RPMI8226 (cell line): ENCODE measurements around the gene NEB.
"Not testable (repeated sequence)": the region's sequence is repeated elsewhere in the genome, so short reads cannot be mapped to it uniquely, and the experiment has no call there.

Experiments used
- DNase-seq: peaks from one replicate; pipeline ENCODE4 v3.0.0-alpha.2; 2015

Gene NEB

DNA sequence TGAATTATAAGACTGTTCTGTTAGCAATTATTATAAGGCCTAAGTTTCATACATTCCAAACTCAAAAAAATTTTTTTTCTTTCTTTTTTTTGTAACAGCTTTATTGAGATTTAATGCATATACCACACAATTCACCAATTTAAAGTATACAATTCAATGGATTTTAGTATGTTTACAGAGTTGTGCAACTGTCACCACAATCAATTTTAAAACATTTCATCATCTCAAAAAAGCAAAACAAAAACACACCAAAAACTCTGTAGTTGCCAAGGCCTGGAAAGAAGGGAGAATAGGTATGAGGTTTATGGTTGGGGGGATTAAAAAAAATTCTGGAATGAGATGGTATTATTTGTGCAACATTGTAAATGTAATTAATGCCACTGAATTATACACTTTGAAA lies 36.1 kb downstream of the NEB start:
- DNase-seq, result not testable (repeated sequence)

DNA sequence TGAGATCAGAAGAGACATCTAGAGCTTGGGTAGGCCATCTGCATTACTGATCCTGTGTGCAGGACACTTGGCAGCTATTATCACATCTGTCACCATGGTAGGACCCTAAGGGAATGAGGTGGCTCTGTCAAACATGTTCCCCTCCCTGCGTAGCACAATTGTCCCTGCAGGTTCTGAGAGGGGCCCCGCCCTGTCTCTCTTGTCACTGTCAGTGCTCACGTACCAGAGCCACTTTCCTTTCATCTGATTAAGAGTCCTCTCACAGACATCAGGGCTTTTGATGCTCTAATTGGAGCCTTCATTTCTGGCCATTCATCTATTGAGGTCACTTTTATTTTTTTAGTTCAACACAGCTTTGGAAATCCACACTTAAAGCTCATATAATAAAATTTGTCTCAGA lies 38.5 kb downstream of the NEB start:
- no peak for DNase-seq

GRCh38 chr2:151691631-151692030 lies 42.6 kb downstream of the NEB start:
- DNase-seq, result no peak

DNA sequence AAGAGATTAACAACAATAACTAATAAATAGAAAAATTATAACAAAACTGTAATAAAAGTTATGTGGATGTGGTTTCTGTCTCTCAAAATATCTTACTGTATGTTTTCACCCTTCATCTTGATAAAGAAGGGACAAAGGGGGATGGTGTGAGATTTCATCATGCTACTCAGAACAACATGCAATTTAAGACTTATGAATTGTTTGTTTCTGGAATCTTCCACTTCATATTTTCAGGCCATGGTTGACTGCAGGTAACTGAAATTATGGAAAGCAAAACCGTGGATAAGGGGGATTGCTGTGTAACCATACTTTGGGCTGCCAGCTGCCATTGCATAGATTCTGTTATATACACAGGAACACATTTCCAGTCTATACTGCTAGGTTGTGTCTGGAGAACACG lies 45.6 kb downstream of the NEB start:
- no peak for DNase-seq

DNA sequence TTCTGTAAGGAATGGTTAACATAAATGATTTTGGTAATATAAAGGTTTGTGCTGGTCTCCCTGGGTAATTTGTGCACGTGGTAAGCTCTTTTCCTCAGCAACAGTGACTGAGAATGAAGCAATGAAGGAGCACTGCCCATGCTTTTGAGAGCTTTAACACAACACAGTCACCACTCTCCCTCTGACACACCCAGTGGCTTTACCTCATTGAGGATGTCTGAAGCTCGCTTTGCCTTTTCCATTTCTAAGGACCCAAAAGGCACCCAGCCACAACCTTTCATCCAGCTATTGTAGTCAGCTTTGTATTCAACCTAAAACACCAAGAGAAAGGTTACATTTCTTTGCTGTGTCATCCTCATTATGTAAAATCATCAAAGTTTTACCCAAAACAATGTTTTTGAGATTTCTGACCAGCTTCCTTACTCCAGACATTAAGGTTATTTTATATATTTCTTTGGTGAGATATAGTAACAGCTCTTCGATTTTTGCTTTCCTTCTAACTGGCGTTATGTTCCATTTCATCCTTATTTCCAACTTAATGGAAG lies 51.7 kb downstream of the NEB start:
- no peak for DNase-seq

DNA sequence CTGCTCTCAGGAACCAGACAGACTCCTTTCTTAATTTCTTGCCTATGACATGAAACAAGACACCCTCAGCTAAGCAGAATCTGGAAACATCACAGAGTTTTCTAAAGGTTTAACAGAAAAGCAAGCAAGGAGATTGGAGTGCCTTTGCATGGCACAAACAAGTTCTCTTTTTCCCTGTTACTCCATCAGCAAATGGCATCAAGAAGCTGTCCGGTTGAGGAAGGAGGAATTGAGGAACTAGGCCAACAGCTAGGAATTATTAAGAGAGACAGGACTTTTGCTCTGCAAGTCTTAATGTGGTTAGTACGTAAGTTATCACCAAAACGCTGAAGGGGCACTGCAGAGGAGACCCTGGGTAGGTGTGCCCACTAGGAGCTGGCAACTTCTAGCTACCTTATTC lies 53.2 kb downstream of the NEB start:
- DNase-seq, result no peak

DNA sequence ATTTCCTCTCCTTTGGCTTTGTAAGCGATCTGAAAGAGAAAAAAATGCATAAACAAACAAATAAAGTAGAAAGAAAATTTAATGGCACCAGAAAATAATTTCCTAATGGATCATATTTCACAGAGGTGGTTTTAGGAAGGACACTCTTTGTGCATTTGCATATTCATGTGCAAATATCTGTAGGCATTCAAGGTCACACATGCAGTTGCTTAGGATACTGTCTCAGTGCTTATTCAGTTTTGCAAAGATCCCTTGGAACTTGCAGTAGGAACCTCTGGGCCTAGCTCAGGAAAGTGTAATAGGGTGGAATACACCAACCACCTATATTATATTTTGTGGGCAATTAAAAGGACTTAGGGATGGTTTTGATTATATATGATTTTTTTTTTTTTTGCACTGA lies 54.3 kb downstream of the NEB start:
- no peak for DNase-seq

- no peak for DNase-seq
Observed at GRCh38 chr2:151678849-151679248, 55.4 kb downstream of the NEB start.

DNA sequence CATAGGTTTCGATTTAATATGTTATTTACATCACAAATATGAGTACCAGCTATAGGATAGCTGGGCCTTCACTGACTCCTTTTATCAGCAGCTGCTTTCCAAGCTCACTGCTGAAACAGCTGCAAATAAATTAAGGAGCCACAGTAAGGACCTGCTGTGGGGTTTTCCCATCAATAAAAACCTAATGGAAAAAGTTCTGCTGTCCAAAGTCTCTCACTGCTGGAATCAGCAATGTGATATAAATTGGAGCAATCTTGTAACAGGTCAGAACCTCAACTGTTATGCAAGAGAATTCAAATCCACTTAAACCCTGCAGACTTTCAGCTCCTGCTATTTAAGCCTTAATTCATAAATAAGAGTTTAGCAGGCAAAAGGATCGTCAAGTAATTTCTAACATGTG lies 61.3 kb downstream of the NEB start:
- DNase-seq, result no peak

DNA sequence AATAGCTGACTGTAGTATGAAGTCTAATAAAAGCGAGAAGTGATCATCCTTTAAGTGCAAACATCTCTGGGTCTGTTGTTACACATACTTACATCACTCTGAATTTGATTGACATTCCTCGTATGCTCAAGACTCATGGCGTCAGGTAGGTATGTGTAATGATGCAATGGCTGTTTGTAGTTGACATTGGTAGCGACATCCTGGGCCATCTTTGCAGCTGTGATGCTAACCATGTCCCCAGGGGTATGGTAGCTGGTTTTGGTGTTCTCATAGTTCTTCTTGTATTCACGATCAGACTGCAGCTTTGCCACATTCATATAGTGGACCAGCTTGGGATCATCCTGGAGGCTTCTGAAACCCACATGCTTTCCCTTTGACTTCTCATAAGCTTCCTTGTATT lies 62.0 kb downstream of the NEB start:
- DNase-seq, result no peak

DNA sequence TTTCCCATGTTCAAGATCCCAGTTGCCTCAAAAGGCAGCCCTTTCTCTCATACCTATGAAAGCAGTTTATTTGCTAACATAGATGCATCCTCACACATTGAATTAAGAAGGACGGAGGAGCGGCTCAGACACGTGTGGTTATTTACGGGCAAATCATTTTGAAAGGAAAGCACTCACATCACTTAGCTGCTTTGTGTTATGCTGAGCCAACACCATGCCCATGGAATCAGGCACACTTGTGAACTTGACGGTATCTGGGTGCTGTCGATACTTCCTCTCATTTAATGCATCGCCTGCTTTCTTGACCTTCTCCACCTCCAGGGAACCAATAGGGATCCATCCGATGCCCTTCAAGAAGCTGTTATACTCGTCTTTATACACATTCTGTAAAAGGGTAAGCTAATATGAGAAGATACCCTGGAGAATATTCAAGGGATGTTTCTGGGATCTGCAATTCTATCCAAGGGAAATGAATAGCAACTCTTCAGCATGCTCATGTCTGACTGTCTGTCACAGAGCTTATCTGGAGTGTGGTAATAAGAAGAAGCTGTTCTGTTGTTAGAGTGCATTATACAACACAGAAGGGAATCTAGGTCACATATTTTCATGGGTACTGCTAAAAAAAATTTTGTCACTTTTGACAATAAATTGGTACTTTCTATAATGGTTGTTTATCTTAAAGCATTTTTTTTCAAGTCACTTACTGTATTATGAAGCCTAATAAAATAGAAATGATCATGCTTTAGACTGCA lies 63.3 kb downstream of the NEB start:
- no peak for DNase-seq

DNA sequence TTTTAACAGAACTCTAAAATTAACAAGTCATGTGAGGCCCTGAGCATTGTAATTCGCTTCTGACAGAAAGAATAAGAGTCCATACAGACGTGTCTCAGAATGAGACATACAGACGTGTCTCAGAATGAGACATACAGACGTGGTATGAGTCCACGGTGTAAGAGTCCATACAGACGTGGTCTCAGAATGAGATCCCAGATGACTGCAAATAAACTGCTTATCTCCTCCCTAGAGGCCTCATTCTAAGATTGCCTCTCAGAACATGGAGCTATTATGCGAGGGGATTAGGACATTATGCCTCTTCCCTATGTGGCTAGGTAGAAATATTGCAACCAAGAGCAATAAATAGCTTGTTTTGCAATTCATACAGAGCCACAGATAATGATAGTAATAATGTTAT lies 63.9 kb downstream of the NEB start:
- no peak for DNase-seq

DNA sequence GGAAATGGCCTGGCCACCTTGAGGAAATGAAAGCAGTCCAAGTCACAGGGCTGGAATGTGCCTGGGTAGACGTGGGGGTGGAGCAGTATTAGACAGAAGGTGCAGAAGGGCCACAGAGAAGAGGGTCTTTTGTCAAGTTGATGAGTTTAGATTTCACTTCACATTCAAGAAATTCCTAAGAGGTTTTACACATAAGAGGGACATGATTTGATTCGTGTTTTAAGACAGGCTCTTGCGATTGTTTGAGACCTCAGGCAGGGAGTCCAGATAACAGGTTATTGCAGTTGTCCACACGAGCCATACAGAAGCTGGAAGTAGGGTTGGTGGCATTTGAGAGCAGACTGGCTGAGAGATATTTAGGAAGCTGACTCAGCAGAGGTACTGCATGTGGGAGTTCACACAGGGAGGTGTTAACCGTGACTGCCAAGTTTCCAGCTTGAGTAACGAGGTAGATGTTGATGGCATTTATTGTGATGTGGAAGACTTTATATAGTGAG lies 64.6 kb downstream of the NEB start:
- DNase-seq, result peak; percentile 11

DNA sequence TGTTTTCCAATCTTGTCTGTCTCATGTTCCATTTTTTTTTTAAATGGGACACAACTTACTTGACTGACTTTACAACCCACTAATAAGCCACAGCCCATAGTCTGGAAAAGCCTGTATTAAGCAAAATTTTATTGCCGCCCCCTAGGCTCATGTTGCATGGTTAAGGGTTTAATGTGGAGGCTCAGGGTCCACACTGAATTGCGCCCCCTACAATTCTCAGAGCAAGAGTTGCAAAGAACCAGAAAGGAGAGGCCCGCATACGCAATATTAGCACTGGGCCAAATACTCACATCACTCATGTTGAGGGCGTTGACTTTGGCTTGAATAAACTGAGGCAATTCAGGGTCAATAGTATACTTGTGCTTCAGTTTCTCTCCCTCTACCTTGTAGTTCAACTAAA lies 65.5 kb downstream of the NEB start:
- no peak for DNase-seq

DNA sequence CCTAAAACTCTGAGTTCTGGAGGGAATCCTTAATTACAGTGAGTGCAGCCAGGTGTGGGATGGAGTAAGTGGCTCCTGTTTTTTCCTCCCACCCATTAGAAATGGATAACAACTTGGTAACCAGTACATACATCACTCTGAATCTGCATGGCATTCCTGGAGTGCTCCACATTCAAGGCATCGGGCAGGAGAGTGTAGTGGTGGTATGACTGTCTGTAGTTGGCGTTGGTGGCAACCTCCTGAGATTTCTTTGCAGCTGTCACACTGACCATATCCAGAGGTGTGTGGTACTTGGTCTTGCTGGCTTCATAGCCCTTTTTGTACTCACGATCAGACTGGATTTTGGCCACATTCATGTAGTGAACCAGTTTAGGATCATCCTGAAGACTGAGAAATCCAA lies 68.3 kb downstream of the NEB start:
- DNase-seq, result no peak

GRCh38 chr2:151664520-151664919 lies 69.8 kb downstream of the NEB start:
- DNase-seq, result no peak

DNA sequence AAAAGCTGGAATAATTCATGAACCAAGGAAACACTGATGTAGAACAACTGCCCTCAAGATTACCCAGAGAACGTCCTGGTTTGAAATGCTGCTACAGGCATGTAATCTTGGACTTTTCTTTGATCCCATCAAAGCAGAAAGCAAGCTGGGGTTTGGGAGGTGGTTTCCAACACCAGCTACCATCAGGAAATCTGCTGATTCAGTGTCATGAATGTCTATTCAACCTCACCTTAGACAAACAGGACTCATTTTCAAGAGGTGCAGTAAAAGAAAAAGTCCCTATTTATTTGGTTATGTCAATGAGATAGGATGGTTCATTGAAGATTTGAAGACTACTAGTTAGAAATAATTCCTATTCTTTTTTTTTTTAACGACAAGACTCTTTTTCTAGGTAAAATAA lies 72.7 kb downstream of the NEB start:
- no peak for DNase-seq

- no peak for DNase-seq
Observed at GRCh38 chr2:151658081-151658480, 76.2 kb downstream of the NEB start.

GRCh38 chr2:151657667-151658076 lies 76.6 kb downstream of the NEB start:
- no peak for DNase-seq

GRCh38 chr2:151655663-151656398 lies 78.4 kb downstream of the NEB start:
- DNase-seq, result no peak

GRCh38 chr2:151654891-151655290 lies 79.4 kb downstream of the NEB start:
- no peak for DNase-seq

DNA sequence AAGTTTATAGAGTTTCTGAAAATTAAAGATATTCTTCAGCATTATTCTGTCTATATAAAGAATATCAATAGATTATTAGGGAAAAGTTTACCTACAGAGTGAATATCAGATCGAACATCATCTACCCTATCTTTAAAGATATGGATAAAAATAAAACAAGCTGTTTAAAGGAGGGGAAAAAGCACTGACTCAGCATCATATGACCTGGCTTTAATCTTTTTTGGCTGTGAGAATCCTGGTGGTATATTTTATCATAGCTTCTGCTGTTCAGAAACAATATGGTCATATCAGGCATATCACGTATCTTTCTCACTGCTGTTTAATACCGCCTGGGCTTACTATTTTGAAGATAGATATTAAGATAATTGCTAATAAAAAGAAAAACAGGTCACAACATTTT lies 80.2 kb downstream of the NEB start:
- no peak for DNase-seq

DNA sequence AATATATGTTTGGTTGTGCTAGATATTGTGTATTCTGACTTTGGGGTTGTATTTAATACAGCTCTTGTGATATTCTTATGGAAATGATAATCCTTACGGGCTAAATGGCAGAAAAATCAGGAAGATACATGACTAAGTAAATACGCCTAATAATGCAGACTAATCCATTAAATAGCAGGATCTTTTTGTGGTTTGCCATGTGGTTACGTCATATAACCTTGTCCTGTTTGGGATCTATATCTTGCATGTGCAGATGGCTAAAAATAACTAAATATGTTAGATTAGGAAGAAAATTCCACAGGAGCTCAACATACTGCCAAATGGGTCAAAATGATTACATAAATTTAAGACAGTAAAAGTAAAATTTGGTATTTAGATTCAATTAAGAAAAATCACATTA lies 83.0 kb downstream of the NEB start:
- no peak for DNase-seq

- DNase-seq, result no peak
Observed at GRCh38 chr2:151650456-151650855, 83.8 kb downstream of the NEB start.
